DOHH2 (cell line): ENCODE results near the gene MMAB.

Experiments
- CTCF ChIP-seq: fragments of 200-600 bp; sonication (generic); IDR thresholded peaks from one replicate; pipeline ENCODE4 v1.5.1; 2014; ENCODE audit warnings: antibody characterized with exemption, mild to moderate bottlenecking, low read depth, low read length; ENCODE audit not compliant: poor library complexity, severe bottlenecking
- EZH2phosphoT487 ChIP-seq: fragments of 200-600 bp; sonication (generic); IDR thresholded peaks from 2 replicates; pipeline ENCODE4 v1.6.1; 2017; ENCODE audit warnings: borderline replicate concordance, mild to moderate bottlenecking, antibody characterized with exemption, low read length, moderate library complexity, mixed read lengths

DNA sequence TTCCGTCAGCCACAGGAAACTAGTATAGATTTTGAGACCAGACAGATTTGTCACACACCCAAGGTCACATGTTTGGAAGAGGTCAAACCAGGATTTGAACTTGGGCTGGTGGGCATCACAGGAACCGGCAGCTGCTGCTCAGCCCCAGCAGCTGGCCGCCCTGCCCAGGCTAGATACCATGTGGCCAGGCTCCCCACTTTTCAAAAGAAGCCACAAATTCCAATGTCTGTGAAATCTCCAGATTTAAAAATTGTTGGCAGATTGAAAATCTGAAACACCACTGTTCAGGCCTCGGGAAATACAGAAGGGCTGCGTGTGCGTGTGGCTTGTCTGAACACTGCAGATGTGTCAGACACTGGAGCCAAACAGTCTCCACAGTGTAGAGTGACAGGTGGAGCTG is 30.4 kb downstream of the MMAB start:
- TF ChIP-seq CTCF, result no peak
- TF ChIP-seq EZH2phosphoT487, result no peak
